WERI-Rb-1 (cell line): ENCODE results near the gene ZNF700.
A peak's percentile ranks its signal among the peaks of the same experiment; 100 is the strongest.

ENCODE experiments used
- DNase-seq: peaks from one replicate; pipeline ENCODE4 v3.0.0-alpha.2; 2020
- H3K27ac ChIP-seq: fragments of 250-450 bp; sonication (Bioruptor Pico); 2 replicates; pipeline ENCODE4 v1.5.1; 2020; ENCODE audit warnings: mild to moderate bottlenecking, moderate library complexity
- H3K27me3 ChIP-seq: fragments of 250-450 bp; sonication (Bioruptor Pico); 2 replicates; pipeline ENCODE4 v1.5.1; 2021; ENCODE audit warnings: mild to moderate bottlenecking, low read depth, moderate library complexity; ENCODE audit not compliant: insufficient read depth, severe bottlenecking
- H3K36me3 ChIP-seq: fragments of 250-450 bp; sonication (Bioruptor Pico); 2 replicates; pipeline ENCODE4 v1.5.1; 2020; ENCODE audit warnings: mild to moderate bottlenecking, moderate library complexity
- H3K4me3 ChIP-seq: 2 replicates; pipeline ENCODE4 v1.5.1; 2011; ENCODE audit warnings: low read depth, mild to moderate bottlenecking, control low read depth, low read length
- H3K9me3 ChIP-seq: fragments of 250-450 bp; sonication (Bioruptor Pico); 2 replicates; pipeline ENCODE4 v1.5.1; 2021; ENCODE audit warnings: mild to moderate bottlenecking, moderate library complexity; ENCODE audit not compliant: severe bottlenecking
- CTCF ChIP-seq: IDR thresholded peaks from 2 replicates; pipeline ENCODE4 v1.5.1; 2011; ENCODE audit warnings: low read depth, mild to moderate bottlenecking, control low read depth, inconsistent platforms, low read length

ZNF700 gene

GRCh38 chr19:11964858-11965645 is 40.1 kb downstream of the ZNF700 start, which contains the start of gene ZNF763:
ZNF763 (plus strand) TSS chr19:11965040; CDS start chr19:11965209, 169 bp downstream.
- DNase-seq: peak; percentile 97
- no peaks in the 10 kb centered on the region for H3K9me3 ChIP-seq
- no peaks in the 10 kb centered on the region for H3K27me3 ChIP-seq
- TF ChIP-seq CTCF: no peak
- H3K27ac ChIP-seq: peak within 1 kb of the TSS; percentile 65
- peak within 1 kb of the TSS; percentile 93 for H3K4me3 ChIP-seq
- no peaks in the 10 kb centered on the region for H3K36me3 ChIP-seq

GRCh38 chr19:11970174-11970573 is 45.3 kb downstream of the ZNF700 start:
- H3K27ac ChIP-seq: no peak overlapping the region
- H3K9me3 ChIP-seq: no peaks in the 10 kb centered on the region
- no peak for TF ChIP-seq CTCF
- no peaks in the 10 kb centered on the region for H3K27me3 ChIP-seq
- no peak overlapping the region for H3K4me3 ChIP-seq
- no peaks in the 10 kb centered on the region for H3K36me3 ChIP-seq
- DNase-seq: no peak

- DNase-seq: no peak
- Histone ChIP-seq H3K27ac (no peak overlapping the region), H3K36me3 (no peaks in the 10 kb centered on the region), H3K4me3 (no peak overlapping the region), H3K27me3 (no peaks in the 10 kb centered on the region), H3K9me3 (peaks cover 3% of the 10 kb centered on the region)
- no peak for TF ChIP-seq CTCF
Observed at GRCh38 chr19:11971041-11971440, 46.1 kb downstream of the ZNF700 start.

DNA sequence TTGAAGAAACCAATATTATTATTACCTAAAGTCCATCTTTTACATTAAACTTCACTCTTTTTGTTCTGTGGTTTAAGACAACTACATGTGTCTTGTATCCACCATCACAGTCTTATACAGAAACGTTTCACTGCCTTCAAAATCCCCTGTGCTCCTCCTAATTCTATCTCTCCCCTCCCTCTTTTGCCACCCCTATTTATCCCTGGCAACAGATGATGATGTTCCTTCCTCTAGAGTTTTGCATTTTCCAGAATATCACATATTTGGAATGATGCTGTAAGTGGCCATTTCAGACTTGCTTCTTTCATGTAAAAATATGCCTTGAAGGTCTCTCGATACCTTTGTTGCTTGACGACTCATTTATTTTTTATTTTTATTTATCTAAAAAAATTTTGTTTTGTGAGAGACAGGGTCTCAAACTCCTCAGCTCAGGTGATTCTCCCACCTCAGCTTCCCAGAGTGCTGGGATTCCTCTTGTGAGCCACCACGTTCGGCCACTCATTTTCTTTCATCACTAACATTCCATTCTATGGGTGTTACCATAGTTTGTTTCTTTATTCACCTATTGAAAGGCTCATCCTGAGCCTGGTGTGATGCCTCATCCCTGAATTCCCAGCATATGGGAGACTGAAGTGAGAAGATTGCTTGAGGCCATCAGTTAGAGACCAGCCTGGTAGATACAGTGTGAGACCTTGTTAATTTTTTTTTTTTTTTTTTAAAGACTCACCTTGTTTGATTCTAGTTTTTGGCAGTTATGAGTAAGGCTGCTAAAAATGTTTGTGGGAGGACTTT is 48.3 kb downstream of the ZNF700 start:
- Histone ChIP-seq H3K36me3 (peaks cover 3% of the 10 kb centered on the region), H3K4me3 (no peak overlapping the region), H3K9me3 (peaks cover 3% of the 10 kb centered on the region), H3K27ac (no peak overlapping the region), H3K27me3 (no peaks in the 10 kb centered on the region)
- no peak for TF ChIP-seq CTCF
- DNase-seq: no peak

- Histone ChIP-seq H3K27ac (no peak overlapping the region), H3K4me3 (no peak overlapping the region), H3K36me3 (peaks cover 8% of the 10 kb centered on the region), H3K27me3 (no peaks in the 10 kb centered on the region), H3K9me3 (peaks cover 31% of the 10 kb centered on the region)
- TF ChIP-seq CTCF: no peak
- DNase-seq: no peak
Observed at GRCh38 chr19:11978492-11979100, 53.7 kb downstream of the ZNF700 start.
